Mucosa of descending colon (tissue), 3 donors: Measurements from ENCODE around the gene MAML1. TPM values are rescaled to one million over a fixed set of nuclear protein-coding genes. Genes with fewer than 3 reads are reported as not detected.
"Not testable (repeated sequence)": the region's sequence is repeated elsewhere in the genome, so short reads cannot be mapped to it uniquely, and the experiment has no call there.

Source experiments
- ATAC-seq: fragments of 200-7000 bp; cut with Tn5 transposase; one replicate; pipeline ENCODE4 v1.9.1; 2020; ENCODE audit warnings: mild to moderate bottlenecking, moderate library complexity
- DNase-seq, 3 donors: peaks; one replicate each; pipeline ENCODE4 v3.0.0-alpha.2; 2020
- H3K36me3 ChIP-seq: fragments of 200-600 bp; one replicate; pipeline ENCODE4 v1.8.0; 2021; ENCODE audit warnings: low read depth, mild to moderate bottlenecking
- H3K4me1 ChIP-seq: fragments of 200-600 bp; one replicate; pipeline ENCODE4 v1.8.0; 2021; ENCODE audit warnings: low read depth, mild to moderate bottlenecking
- H3K4me3 ChIP-seq: fragments of 200-600 bp; one replicate; pipeline ENCODE4 v1.8.0; 2021; ENCODE audit warnings: mild to moderate bottlenecking
- H3K9me3 ChIP-seq: fragments of 200-600 bp; one replicate; pipeline ENCODE4 v1.8.0; 2021; ENCODE audit warnings: mild to moderate bottlenecking
- intact Hi-C, 2 donors: fragments of 100-400 bp; cut with DNase I in 1 of 2; cut with micrococcal nuclease in 1 of 2; formaldehyde crosslinking; loops; one replicate each; pipeline versions ENCODE4 v1.11.0 to v1.11.1; 2022; cut with DNase I, micrococcal nuclease
- total RNA-seq, 3 donors: library from RNA; stranded (reverse); fragmentation: NEBNext Ultra II Directional in 2 of 3; extraction: Animal tissue kit (Norgen Biotek cat#: 25700) in 2 of 3; gene quantifications; one replicate each; pipeline versions ENCODE4 v1.2.1 to v1.2.4, GENCODE V29; 2021 to 2023
- TF ChIP-seq, protein P1 (sequence below): fragments of 200-600 bp; IDR thresholded peaks from one replicate; pipeline ENCODE4 v1.8.0; 2022; ENCODE audit warnings: antibody characterized with exemption, mild to moderate bottlenecking
- donor health status: DM: no; HTN: no; CAD: no; lungs with moderate emphysema.
- donor health status: DM: no; HTN: no; CAD: no.
- donor health status: DM: no; HTN: yes; CAD: no.

MAML1 gene
- total RNA-seq, 3 donors from 2014 or later, result 26.0 to 34.0 (median 28.6) TPM

GRCh38 chr5:179738742-179739141, 6.1 kb downstream of the MAML1 start:
- TF ChIP-seq, protein P1, sequence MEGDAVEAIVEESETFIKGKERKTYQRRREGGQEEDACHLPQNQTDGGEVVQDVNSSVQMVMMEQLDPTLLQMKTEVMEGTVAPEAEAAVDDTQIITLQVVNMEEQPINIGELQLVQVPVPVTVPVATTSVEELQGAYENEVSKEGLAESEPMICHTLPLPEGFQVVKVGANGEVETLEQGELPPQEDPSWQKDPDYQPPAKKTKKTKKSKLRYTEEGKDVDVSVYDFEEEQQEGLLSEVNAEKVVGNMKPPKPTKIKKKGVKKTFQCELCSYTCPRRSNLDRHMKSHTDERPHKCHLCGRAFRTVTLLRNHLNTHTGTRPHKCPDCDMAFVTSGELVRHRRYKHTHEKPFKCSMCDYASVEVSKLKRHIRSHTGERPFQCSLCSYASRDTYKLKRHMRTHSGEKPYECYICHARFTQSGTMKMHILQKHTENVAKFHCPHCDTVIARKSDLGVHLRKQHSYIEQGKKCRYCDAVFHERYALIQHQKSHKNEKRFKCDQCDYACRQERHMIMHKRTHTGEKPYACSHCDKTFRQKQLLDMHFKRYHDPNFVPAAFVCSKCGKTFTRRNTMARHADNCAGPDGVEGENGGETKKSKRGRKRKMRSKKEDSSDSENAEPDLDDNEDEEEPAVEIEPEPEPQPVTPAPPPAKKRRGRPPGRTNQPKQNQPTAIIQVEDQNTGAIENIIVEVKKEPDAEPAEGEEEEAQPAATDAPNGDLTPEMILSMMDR, result no peak
- Histone ChIP-seq H3K36me3 (no peaks in the 10 kb centered on the region), H3K4me3 (no peak overlapping the region), H3K9me3 (no peaks in the 10 kb centered on the region), H3K4me1 (peaks cover 14% of the 10 kb centered on the region)
- ATAC-seq, result peak; percentile 48
- intact Hi-C loops, result no loop called here
- DNase-seq, result no peak

GRCh38 chr5:179744106-179744505, 11.5 kb downstream of the MAML1 start:
- intact Hi-C loops, ATAC-seq, DNase-seq, H3K36me3 ChIP-seq, H3K4me1 ChIP-seq, H3K9me3 ChIP-seq, H3K4me3 ChIP-seq: not testable (repeated sequence)

DNA sequence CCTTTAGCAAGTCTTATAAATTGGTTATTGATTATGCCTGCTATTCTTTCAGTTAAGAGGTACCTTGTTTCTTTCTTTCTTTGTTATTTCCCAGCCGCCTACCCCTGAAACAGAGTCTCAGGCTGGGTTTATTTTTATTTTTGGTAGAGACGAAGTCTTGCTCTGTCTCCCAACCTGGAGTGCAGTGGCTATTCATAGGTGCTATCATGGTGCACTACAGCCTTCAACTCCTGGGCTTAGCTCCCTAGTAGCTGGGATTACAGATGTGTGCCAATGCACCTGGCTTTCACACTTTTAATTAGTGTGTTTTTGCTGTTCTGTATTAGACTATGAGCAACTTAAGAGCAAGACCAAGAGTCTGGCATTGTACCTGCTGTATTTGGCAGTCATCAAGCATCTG, 14.2 kb downstream of the MAML1 start:
- DNase-seq (no peak), ATAC-seq (no peak)
- TF ChIP-seq, protein P1, result no peak
- H3K4me3 ChIP-seq, result no peak overlapping the region
- no peaks in the 10 kb centered on the region for H3K9me3 ChIP-seq
- intact Hi-C loops, result no loop called here
- H3K36me3 ChIP-seq, result no peaks in the 10 kb centered on the region
- no peaks in the 10 kb centered on the region for H3K4me1 ChIP-seq

DNA sequence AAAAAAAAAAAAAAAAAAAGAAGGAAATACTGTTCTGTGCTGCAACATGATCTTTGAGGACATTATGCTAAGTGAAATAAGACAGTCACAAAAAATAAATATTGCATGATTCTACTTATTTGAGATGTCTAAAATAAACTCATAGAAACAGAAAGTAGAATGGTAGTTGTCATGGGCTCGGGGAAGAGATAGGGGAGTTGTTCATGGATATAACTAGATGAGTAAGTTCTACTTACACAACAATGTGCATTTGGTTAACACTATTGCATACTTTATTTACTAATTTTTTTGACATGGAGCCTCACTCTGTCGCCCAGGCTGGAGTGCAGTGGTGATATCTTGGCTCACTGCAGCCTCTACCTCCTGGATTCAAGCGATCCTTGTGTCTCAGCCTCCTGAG, 15.2 kb downstream of the MAML1 start:
- H3K9me3 ChIP-seq, result no peaks in the 10 kb centered on the region
- no peaks in the 10 kb centered on the region for H3K4me1 ChIP-seq
- DNase-seq (no peak), ATAC-seq (no peak)
- intact Hi-C loops, result no loop called here
- H3K4me3 ChIP-seq, result no peak overlapping the region
- no peaks in the 10 kb centered on the region for H3K36me3 ChIP-seq
- TF ChIP-seq, protein P1, result no peak

GRCh38 chr5:179749857-179750508, 17.4 kb downstream of the MAML1 start:
- no peak for ATAC-seq
- no peaks in the 10 kb centered on the region for H3K9me3 ChIP-seq
- intact Hi-C loops, result no loop called here
- no peak for DNase-seq
- TF ChIP-seq, protein P1, result no peak
- no peaks in the 10 kb centered on the region for H3K36me3 ChIP-seq
- H3K4me1 ChIP-seq, result peaks cover 11% of the 10 kb centered on the region
- no peak overlapping the region for H3K4me3 ChIP-seq

GRCh38 chr5:179753971-179754370, 21.3 kb downstream of the MAML1 start:
- DNase-seq, result no peak
- H3K9me3 ChIP-seq, result no peaks in the 10 kb centered on the region
- intact Hi-C loops, result no loop called here
- TF ChIP-seq, protein P1, result no peak
- H3K4me3 ChIP-seq, result no peak overlapping the region
- peaks cover 29% of the 10 kb centered on the region for H3K4me1 ChIP-seq
- no peaks in the 10 kb centered on the region for H3K36me3 ChIP-seq
- no peak for ATAC-seq
